GM12891 (cell line): ENCODE measurements around the gene ZNRF1.

Experiments
- PAX5 ChIP-seq: IDR thresholded peaks from 2 replicates; pipeline ENCODE4 v1.6.1; 2011; ENCODE audit warnings: low read length, moderate library complexity, mild to moderate bottlenecking; ENCODE audit not compliant: insufficient read depth, severe bottlenecking
- POLR2A ChIP-seq: IDR thresholded peaks from 2 replicates; pipeline ENCODE4 v1.6.1; 2011; ENCODE audit warnings: low read depth, low read length, control low read depth
- POLR2AphosphoS5 ChIP-seq: IDR thresholded peaks from 2 replicates; pipeline ENCODE4 v1.6.1; 2011; ENCODE audit warnings: low read depth, low read length, control low read depth
- TAF1 ChIP-seq: IDR thresholded peaks from 2 replicates; pipeline ENCODE4 v1.6.1; 2011; ENCODE audit warnings: low read depth, low read length, control low read depth

DNA sequence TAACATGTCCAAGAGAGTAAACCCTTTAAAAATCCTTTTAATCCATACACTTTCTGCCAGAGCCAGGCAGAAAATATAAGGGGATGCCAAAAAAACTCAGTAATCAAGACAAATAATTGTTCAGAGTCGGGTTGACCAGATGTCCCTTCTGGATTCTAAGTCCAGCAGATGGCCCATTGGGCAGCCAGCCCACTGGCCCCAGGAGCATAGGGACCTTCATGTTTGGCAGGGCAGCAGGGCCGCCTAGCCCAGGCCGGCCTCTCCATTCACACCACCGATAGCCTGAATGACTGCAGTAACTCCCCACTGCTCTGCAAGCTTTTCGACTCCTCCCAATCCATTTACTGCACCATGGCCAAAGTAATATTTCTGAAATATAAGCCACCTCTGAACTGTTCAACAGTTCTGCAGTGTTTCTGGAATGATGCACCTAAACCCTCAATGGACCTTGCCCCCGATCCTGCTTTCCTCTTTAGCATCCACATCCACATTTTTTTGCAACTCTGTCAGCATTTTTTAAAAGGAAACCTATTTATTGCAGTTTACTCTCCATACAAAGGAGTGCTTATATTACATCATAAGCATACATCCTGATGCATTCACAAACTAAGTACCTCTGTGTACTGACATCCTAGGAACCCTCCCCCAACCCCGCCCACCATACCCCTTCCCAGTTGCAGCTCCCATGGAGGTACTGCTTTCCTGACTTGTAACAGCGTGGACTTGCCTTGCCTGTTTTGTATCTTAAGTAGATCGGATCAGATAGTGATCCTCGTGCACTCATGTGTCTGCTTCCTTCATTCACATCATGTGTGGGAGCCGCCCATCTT lies 71.4 kb downstream of the ZNRF1 start:
- TF ChIP-seq POLR2A (no peak), POLR2AphosphoS5 (no peak), TAF1 (no peak), PAX5 (no peak)
